ENCODE data around the gene CARS1. TPM values are rescaled to one million over a fixed set of nuclear protein-coding genes. Genes with fewer than 3 reads are reported as not detected.

The CARS1 gene
- total and polyA plus RNA-seq, 2 of the 8 experiments (the other 6 are each of a cell fraction or from before 2014, with no cell fraction given): 44.1 to 100 TPM

GRCh38 chr11:3030289-3031070, 26.7 kb downstream of the CARS1 start:
- TF ChIP-seq NANOG (IDR thresholded peaks at IDR 0.05; ENCODE audit: insufficient read depth, low read depth, low read length, poor library complexity, severe bottlenecking) (no peak), CBX8 (IDR thresholded peaks at IDR 0.05; ENCODE audit: borderline replicate concordance, low read depth, low read length) (no peak), CBX5 (IDR thresholded peaks at IDR 0.05; ENCODE audit: low read depth, low read length) (no peak), ASH2L (IDR thresholded peaks at IDR 0.05; ENCODE audit: low read length) (no peak), TAF1 (IDR thresholded peaks at IDR 0.05; ENCODE audit: low read depth, low read length) (no peak)
- Histone ChIP-seq H4K91ac (replicated peaks; ENCODE audit: insufficient read length, low read length) (no peak overlapping the region), H3K9ac (replicated peaks in 1 of 4; ENCODE audit: extremely low read depth in 1 of 4, low read depth in 3 of 4, low read length in 3 of 4) (no peak overlapping the region), H3K4me2 (ENCODE audit: insufficient read depth in 1 of 2, low read depth in 2 of 2, low read length in 2 of 2) (no peak overlapping the region), H2BK20ac (ENCODE audit: low read length) (no peak overlapping the region), H2AK5ac (ENCODE audit: low read depth, low read length) (no peak overlapping the region), H2AFZ (ENCODE audit: low read length) (no peak overlapping the region), H3K79me1 (ENCODE audit: low read depth, low read length) (peaks cover 3% of the 10 kb centered on the region; the same call in 1 of the 2 replicates), H3K79me2 (ENCODE audit: control insufficient read depth in 1 of 2, insufficient read depth in 2 of 2, low read length in 2 of 2) (peaks cover 0 to 9% of the 10 kb centered on the region in 2 experiments; a peak in 1 of 4 replicates), H2BK5ac (ENCODE audit: low read depth, low read length) (peak overlapping the region; percentile 28; the same call in 1 of the 2 replicates), H2BK12ac (ENCODE audit: low read depth, low read length) (no peak overlapping the region), H3K4me1 (replicated peaks in 1 of 4; ENCODE audit: control insufficient read depth in 3 of 4, insufficient read depth in 4 of 4, low read length in 3 of 4) (no peaks in the 10 kb centered on the region; a peak in 1 of 7 replicates), H3K14ac (ENCODE audit: insufficient read length) (no peak overlapping the region), H3K27ac (ENCODE audit: low read depth, low read length) (no peak overlapping the region), H3K36me3 (ENCODE audit: control insufficient read depth in 2 of 4, insufficient read depth in 4 of 4, low read length in 3 of 4) (peaks cover 11 to 79% (median 46%) of the 10 kb centered on the region in 4 experiments), H3K56ac (replicated peaks; ENCODE audit: insufficient read length, low read depth, low read length) (no peak overlapping the region), H2BK15ac (ENCODE audit: low read length) (no peak overlapping the region), H3K9me3 (ENCODE audit: insufficient read depth in 2 of 2, low read depth in 1 of 2, low read length in 1 of 2) (no peaks in the 10 kb centered on the region), H4K20me1 (replicated peaks in 1 of 2; ENCODE audit: control insufficient read depth in 1 of 2, insufficient read depth in 2 of 2, low read length in 2 of 2) (peaks cover 3 to 11% of the 10 kb centered on the region in 2 experiments), H3K27me3 (replicated peaks in 1 of 4; ENCODE audit: control insufficient read depth in 3 of 4, extremely low read depth in 1 of 4, insufficient read depth in 3 of 4, low read length in 3 of 4) (no peaks in the 10 kb centered on the region), H3K23ac (ENCODE audit: insufficient read length) (no peak overlapping the region), H3K18ac (ENCODE audit: extremely low read depth, low read length) (no peak overlapping the region), H3K23me2 (ENCODE audit: low read depth, low read length) (no peaks in the 10 kb centered on the region), H4K8ac (ENCODE audit: extremely low read depth, insufficient read depth, low read length) (no peak overlapping the region), H2BK120ac (replicated peaks; ENCODE audit: low read depth, low read length) (no peak overlapping the region), H3K4me3 (ENCODE audit: extremely low read depth in 1 of 4, insufficient read depth in 2 of 4, low read depth in 3 of 4, low read length in 4 of 4) (no peak overlapping the region), H3K4ac (replicated peaks; ENCODE audit: insufficient read length, low read depth, low read length) (no peak overlapping the region), H4K5ac (ENCODE audit: insufficient read length, low read depth, low read length) (no peak overlapping the region)
- DNase-seq (ENCODE audit: low read depth in 1 of 2, low spot score in 2 of 2): no peak
- FAIRE-seq: no peak
- ChIA-PET CTCF (ENCODE audit: partially characterized antibody) (interaction anchor here (0.6 to 0.7 kb wide), 2 partner anchors 61 to 454 kb away, joined by 3 read pairs; no protein-coding TSS in a partner anchor), POLR2A (ENCODE audit: partially characterized antibody) (interaction anchor here (1.3 kb wide), 1 partner anchor 17 kb away, joined by 4 read pairs; no protein-coding TSS in a partner anchor)
- WGBS, 2 experiments (ENCODE audit: extremely low coverage in 1 of 2, insufficient coverage in 1 of 2, insufficient read length in 1 of 2, insufficient replicate concordance in 2 of 2, low coverage in 1 of 2, low lambda C conversion rate in 2 of 2, missing lambda C conversion rate in 1 of 2): 91% methylated on average over 18 of the region's 18 CpGs; no CpG with 5 or more reads in 1 of the 2 experiments
